PC-3 (cell line): ENCODE data around the gene GASK1B. TPM values are rescaled to one million over a fixed set of nuclear protein-coding genes. Genes with fewer than 3 reads are reported as not detected.

ENCODE experiments used
- ATAC-seq: fragments of 200-7000 bp; cut with Tn5 transposase; 2 replicates; pipeline ENCODE4 v1.9.1; 2020; ENCODE audit warnings: mild to moderate bottlenecking, moderate library complexity
- BruUV-seq: library from RNA; stranded (reverse); fragments of 400-500 nt; replicated peaks from 2 replicates; lab custom pipeline; 2021; lab: Mats Ljungman, UMichigan
- CTCF ChIA-PET: fragments of 300-600 bp; sonication (Branson Sonifier 250); formaldehyde crosslinking; loops from one replicate; lab custom pipeline; 2022; ENCODE audit warnings: antibody characterized with exemption; lab: Charles Lee
- POLR2A ChIA-PET: fragments of 300-600 bp; sonication (Branson Sonifier 250); formaldehyde crosslinking; loops from one replicate; lab custom pipeline; 2022; ENCODE audit warnings: antibody characterized with exemption; ENCODE audit not compliant: unreplicated experiment; lab: Charles Lee
- DNase-seq: peaks from one replicate; pipeline ENCODE4 v3.0.0-alpha.2; 2015
- H2AFZ ChIP-seq: fragments of 300-600 bp; sonication (generic); 2 replicates; pipeline ENCODE4 v1.6.0; 2016; ENCODE audit warnings: antibody characterized with exemption, low read length
- H3F3A ChIP-seq: fragments of 300-600 bp; sonication (generic); one replicate; pipeline ENCODE4 v1.6.0; 2017; ENCODE audit warnings: antibody characterized with exemption, low read length, control low read depth, mild to moderate bottlenecking; ENCODE audit not compliant: unreplicated experiment
- H3K27ac ChIP-seq: fragments of 300-600 bp; sonication (generic); 2 replicates; pipeline ENCODE4 v1.5.1; 2016; ENCODE audit warnings: mild to moderate bottlenecking, low read length
- H3K27me3 ChIP-seq: fragments of 300-600 bp; sonication (generic); 2 replicates; pipeline ENCODE4 v1.6.1; 2016; ENCODE audit warnings: low read length, mixed read lengths
- H3K36me3 ChIP-seq: fragments of 300-600 bp; sonication (generic); 2 replicates; pipeline ENCODE4 v1.6.1; 2016; ENCODE audit warnings: low read depth, mixed run types, low read length, mixed read lengths
- H3K4me1 ChIP-seq: fragments of 300-600 bp; sonication (generic); 2 replicates; pipeline ENCODE4 v1.5.1; 2016; ENCODE audit warnings: low read length; ENCODE audit not compliant: insufficient read depth
- H3K4me2 ChIP-seq: fragments of 300-600 bp; sonication (generic); 2 replicates; pipeline ENCODE4 v1.6.0; 2016; ENCODE audit warnings: low read length
- H3K4me3 ChIP-seq: fragments of 300-600 bp; sonication (generic); 2 replicates; pipeline ENCODE4 v1.5.1; 2016; ENCODE audit warnings: mild to moderate bottlenecking, low read length, mixed read lengths
- H3K79me2 ChIP-seq: fragments of 300-600 bp; sonication (generic); 2 replicates; pipeline ENCODE4 v1.6.1; 2017; ENCODE audit warnings: low read length, mixed read lengths
- H3K9ac ChIP-seq: fragments of 300-600 bp; sonication (generic); 2 replicates; pipeline ENCODE4 v1.6.0; 2016; ENCODE audit warnings: mild to moderate bottlenecking, low read length
- H3K9me2 ChIP-seq: fragments of 300-600 bp; sonication (generic); replicated peaks from 2 replicates; pipeline ENCODE4 v1.6.1; 2016; ENCODE audit warnings: mixed run types, low read length, mixed read lengths
- H3K9me3 ChIP-seq: fragments of 300-600 bp; sonication (generic); 2 replicates; pipeline ENCODE4 v1.6.1; 2016; ENCODE audit warnings: low read length, mixed read lengths
- H4K20me1 ChIP-seq: fragments of 300-600 bp; sonication (generic); 2 replicates; pipeline ENCODE4 v1.6.1; 2016; ENCODE audit warnings: low read length, mixed read lengths
- CTCF ChIP-seq: fragments of 300-600 bp; sonication (generic); conservative IDR thresholded peaks from 2 replicates; pipeline ENCODE4 v1.5.1; 2017; ENCODE audit warnings: antibody characterized with exemption, low read depth, mild to moderate bottlenecking, low read length
- EZH2 ChIP-seq: fragments of 300-600 bp; sonication (generic); IDR thresholded peaks from one replicate; pipeline ENCODE4 v1.6.1; 2017; ENCODE audit warnings: antibody characterized with exemption, mild to moderate bottlenecking, low read length; ENCODE audit not compliant: unreplicated experiment
- EZH2phosphoT487 ChIP-seq: fragments of 300-600 bp; sonication (generic); IDR thresholded peaks from 2 replicates; pipeline ENCODE4 v1.6.1; 2018; ENCODE audit warnings: mild to moderate bottlenecking, antibody characterized with exemption, low read length, borderline replicate concordance
- intact Hi-C: fragments of 100-400 bp; cut with micrococcal nuclease; formaldehyde crosslinking; loops from 2 replicates; pipeline ENCODE4 v1.9.0; 2023
- total RNA-seq: library from RNA; depleted of rRNA; stranded (reverse); fragments of >200 nt; gene quantifications from 2 replicates; pipeline ENCODE4 v1.2.3, GENCODE V29; 2014

The GASK1B gene
- total RNA-seq, 1 experiment from 2014 or later, result 0.51 TPM

- Histone ChIP-seq H3F3A (no peaks in the 10 kb centered on the region), H3K9me3 (no peaks in the 10 kb centered on the region), H3K4me1 (no peaks in the 10 kb centered on the region), H3K9ac (no peak overlapping the region), H3K4me2 (no peak overlapping the region), H3K4me3 (no peak overlapping the region), H3K79me2 (no peaks in the 10 kb centered on the region), H3K9me2 (no peaks in the 10 kb centered on the region), H4K20me1 (no peaks in the 10 kb centered on the region), H2AFZ (no peak overlapping the region), H3K27me3 (no peaks in the 10 kb centered on the region), H3K36me3 (no peaks in the 10 kb centered on the region), H3K27ac (no peak overlapping the region)
- BruUV-seq, result no TSS peak
- ChIA-PET CTCF (no interaction called here), POLR2A (no interaction called here)
- ATAC-seq (no peak), DNase-seq (no peak)
- no peak for TF ChIP-seq EZH2
- TF ChIP-seq CTCF, result no peak
- TF ChIP-seq EZH2phosphoT487, result no peak
- intact Hi-C loops, result no loop called here
Measured at GRCh38 chr4:158147151-158147550, 25.7 kb downstream of the GASK1B start.

- Histone ChIP-seq H3F3A (no peaks in the 10 kb centered on the region), H3K9me2 (no peaks in the 10 kb centered on the region), H3K27ac (no peak overlapping the region), H3K27me3 (no peaks in the 10 kb centered on the region), H3K79me2 (no peaks in the 10 kb centered on the region), H3K9ac (no peak overlapping the region), H3K4me3 (no peak overlapping the region), H2AFZ (no peak overlapping the region), H3K9me3 (no peaks in the 10 kb centered on the region), H3K36me3 (no peaks in the 10 kb centered on the region), H3K4me2 (no peak overlapping the region), H4K20me1 (no peaks in the 10 kb centered on the region), H3K4me1 (no peaks in the 10 kb centered on the region)
- ATAC-seq, result no peak
- CTCF ChIA-PET, result no interaction called here
- TF ChIP-seq EZH2 (no peak), EZH2phosphoT487 (no peak), CTCF (no peak)
- BruUV-seq, result no TSS peak
- POLR2A ChIA-PET, result no interaction called here
- no peak for DNase-seq
- intact Hi-C loops, result no loop called here
Measured at GRCh38 chr4:158146736-158147135, 26.1 kb downstream of the GASK1B start.

- ATAC-seq (no peak), DNase-seq (no peak)
- Histone ChIP-seq H3K9ac (no peak overlapping the region), H3K36me3 (no peaks in the 10 kb centered on the region), H3K79me2 (no peaks in the 10 kb centered on the region), H2AFZ (no peak overlapping the region), H3K4me1 (no peaks in the 10 kb centered on the region), H3K4me2 (no peak overlapping the region), H3K9me2 (no peaks in the 10 kb centered on the region), H4K20me1 (no peaks in the 10 kb centered on the region), H3K4me3 (no peak overlapping the region), H3K27me3 (no peaks in the 10 kb centered on the region), H3F3A (no peaks in the 10 kb centered on the region), H3K27ac (no peak overlapping the region), H3K9me3 (no peaks in the 10 kb centered on the region)
- ChIA-PET CTCF (no interaction called here), POLR2A (no interaction called here)
- BruUV-seq, result no TSS peak
- intact Hi-C loops, result no loop called here
- no peak for TF ChIP-seq EZH2
- no peak for TF ChIP-seq EZH2phosphoT487
- no peak for TF ChIP-seq CTCF
Measured at GRCh38 chr4:158139086-158139485, 33.7 kb downstream of the GASK1B start.
